ENCODE results near the gene SLC2A4. TPM values are rescaled to one million over a fixed set of nuclear protein-coding genes. Genes with fewer than 3 reads are reported as not detected.

The SLC2A4 gene
- total RNA-seq, 1 donor from 2014 or later, result 1.1 TPM

DNA sequence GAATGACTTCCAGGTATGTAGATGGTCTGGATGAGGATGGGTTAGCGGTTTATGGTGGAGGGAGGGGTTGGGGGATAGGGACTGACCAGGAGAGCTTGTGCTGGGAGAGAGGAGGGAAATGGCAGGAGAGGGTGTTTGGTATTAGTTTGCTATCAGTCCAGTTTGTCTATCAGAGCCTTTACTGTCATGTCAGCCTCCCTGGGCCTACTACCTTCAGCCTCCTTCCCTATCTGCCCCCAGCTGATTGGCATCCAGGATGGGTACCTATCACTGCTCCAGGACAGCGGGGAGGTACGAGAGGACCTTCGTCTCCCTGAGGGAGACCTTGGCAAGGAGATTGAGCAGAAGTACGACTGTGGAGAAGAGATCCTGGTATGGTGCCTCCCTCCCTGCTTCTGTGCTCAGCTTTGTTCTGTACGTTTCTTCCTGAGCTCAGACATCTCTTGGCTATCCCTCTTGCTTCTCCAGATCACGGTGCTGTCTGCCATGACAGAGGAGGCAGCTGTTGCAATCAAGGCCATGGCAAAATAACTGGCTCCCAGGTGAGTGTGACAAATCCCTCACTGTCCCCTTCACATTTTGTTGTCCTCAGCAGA lies 29.7 kb downstream of the SLC2A4 start:
- Histone ChIP-seq H3K27ac (no peak overlapping the region), H3K4me1 (peaks cover 42% of the 10 kb centered on the region), H3K27me3 (ENCODE audit: low read depth) (no peaks in the 10 kb centered on the region), H3K4me3 (no peak overlapping the region), H3K36me3 (peaks cover 53% of the 10 kb centered on the region), H3K9me3 (no peaks in the 10 kb centered on the region)
- TF ChIP-seq, protein P1, sequence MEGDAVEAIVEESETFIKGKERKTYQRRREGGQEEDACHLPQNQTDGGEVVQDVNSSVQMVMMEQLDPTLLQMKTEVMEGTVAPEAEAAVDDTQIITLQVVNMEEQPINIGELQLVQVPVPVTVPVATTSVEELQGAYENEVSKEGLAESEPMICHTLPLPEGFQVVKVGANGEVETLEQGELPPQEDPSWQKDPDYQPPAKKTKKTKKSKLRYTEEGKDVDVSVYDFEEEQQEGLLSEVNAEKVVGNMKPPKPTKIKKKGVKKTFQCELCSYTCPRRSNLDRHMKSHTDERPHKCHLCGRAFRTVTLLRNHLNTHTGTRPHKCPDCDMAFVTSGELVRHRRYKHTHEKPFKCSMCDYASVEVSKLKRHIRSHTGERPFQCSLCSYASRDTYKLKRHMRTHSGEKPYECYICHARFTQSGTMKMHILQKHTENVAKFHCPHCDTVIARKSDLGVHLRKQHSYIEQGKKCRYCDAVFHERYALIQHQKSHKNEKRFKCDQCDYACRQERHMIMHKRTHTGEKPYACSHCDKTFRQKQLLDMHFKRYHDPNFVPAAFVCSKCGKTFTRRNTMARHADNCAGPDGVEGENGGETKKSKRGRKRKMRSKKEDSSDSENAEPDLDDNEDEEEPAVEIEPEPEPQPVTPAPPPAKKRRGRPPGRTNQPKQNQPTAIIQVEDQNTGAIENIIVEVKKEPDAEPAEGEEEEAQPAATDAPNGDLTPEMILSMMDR (IDR thresholded peaks at IDR 0.05), result no peak
- ATAC-seq (no peak), DNase-seq (no peak)
- intact Hi-C loops (cut with DNase I), result no loop called here

DNA sequence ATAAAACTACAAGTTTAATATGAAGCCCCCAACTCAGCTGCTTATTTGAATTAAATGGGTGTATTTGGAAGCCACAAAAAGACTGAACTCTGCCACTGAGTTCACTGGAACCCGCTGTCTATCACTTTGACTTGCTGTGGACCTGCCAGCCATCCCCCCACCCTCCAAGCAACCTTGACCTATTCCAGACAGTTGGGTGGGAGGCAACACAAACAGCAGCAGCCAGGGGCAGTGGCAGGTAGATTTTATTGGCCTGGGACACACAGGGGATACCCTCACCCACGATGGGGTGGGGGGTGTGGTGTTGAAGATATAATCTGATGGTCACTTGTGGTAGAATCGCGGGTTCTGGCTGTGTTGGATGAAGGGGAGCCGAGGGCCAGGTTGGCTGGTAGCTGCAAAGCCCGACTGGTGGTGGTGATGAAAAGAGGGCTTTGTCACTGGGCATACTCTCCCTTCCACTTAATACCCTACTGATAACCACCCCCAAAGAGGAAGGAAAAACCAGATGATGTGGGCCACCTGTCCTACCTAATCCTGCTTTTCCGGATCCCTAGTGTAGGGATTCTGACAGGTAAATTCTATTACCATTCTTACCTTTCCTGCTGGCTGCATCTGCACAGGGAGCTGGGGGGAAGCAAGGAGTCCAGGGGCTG lies 31.0 kb downstream of the SLC2A4 start:
- peaks cover 61% of the 10 kb centered on the region for H3K36me3 ChIP-seq
- TF ChIP-seq, protein P1 (IDR thresholded peaks at IDR 0.05), result no peak
- no peak overlapping the region for H3K27ac ChIP-seq

DNA sequence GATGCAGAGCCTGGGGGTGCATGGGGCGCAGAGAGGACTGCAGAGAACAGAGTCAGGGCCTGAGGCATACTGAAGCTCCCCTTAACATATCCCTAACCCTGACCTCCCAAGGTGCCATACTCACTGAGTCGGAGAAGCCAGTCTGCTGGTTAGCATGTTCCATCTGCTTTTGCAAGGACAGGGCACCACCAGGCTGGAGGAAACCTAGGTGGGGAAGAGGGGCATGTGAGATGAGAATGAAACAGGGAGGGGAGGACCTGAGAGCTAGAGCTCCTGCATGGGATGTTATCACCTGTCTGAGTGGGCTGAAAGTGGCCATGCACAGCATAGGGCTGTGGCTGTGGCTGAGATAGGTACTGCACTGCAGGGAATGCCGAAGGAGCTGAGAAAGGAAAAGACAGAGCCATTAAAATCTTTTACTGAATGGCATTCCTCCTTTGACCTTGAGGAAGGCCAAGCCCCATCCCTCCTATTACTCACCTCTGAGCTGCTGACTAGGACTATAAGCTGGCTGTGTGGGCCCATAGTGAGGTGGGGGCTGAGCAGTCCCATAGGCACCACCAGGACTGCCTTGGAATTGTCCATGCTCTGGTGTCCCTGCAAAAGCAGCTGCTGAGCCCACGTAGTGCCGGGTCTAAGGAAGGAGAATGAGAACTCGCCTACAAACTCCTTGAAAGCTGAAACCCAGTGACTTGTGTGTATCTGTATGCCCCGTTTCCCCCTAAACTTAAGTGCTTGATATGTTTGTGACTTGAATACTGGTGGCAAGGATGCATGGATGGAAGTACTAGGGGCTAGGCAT lies 31.8 kb downstream of the SLC2A4 start:
- Histone ChIP-seq H3K36me3 (peaks cover 69% of the 10 kb centered on the region), H3K27ac (no peak overlapping the region), H3K4me1 (peaks cover 42% of the 10 kb centered on the region), H3K9me3 (no peaks in the 10 kb centered on the region), H3K27me3 (ENCODE audit: low read depth) (no peaks in the 10 kb centered on the region), H3K4me3 (no peak overlapping the region)
- intact Hi-C loops (cut with DNase I), result no loop called here
- DNase-seq (peak; percentile 24), ATAC-seq (no peak)
- TF ChIP-seq, protein P1 (IDR thresholded peaks at IDR 0.05), result no peak

More for the DNA sequence above, 31.0 kb downstream of the SLC2A4 start:
- intact Hi-C loops (cut with DNase I), result no loop called here
- DNase-seq (peak; percentile 32), ATAC-seq (no peak)
- no peaks in the 10 kb centered on the region for H3K9me3 ChIP-seq
- H3K4me3 ChIP-seq, result no peak overlapping the region
- H3K4me1 ChIP-seq, result peaks cover 42% of the 10 kb centered on the region
- no peaks in the 10 kb centered on the region for H3K27me3 ChIP-seq (ENCODE audit: low read depth)

DNA sequence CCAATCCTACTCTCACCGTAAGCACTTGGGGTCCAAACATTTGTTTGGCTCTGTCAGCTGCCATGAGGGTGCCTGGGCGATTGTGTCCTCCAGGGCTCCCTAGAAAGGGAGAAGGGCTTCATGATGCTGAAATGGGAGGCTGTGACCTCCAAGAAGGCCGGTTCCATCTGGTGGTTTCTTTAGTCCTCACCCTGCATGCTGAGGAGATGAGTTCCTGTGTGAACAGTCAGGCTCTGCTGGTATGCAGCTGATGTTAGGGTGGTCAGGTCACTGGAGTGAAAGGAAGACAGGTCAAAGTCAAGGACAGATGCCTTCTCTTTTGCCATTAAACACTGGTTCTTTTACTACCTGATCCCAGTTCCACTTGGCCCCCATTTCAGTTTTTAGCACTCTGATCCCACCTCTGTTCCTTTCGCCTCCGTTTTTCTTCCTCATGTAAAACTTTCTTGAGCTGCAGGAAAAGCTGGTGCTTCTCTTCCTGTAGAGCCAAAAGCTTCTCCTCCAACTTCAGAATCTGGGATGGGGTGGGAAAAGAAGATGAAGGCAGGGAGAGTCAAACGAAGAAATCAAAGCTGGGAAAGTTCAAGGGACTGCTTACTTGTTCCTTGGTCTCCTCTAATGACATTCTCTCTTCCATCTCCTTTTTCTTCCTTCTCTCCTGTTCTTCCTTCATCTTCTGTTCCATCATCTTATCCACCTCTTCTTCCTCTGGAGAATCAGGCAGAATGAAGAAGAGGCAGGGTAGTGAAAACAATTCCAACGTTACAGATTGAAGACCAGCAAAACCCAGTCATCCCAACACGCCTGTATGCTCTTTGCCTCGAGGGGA lies 32.6 kb downstream of the SLC2A4 start:
- no peak for ATAC-seq
- intact Hi-C loops (cut with DNase I), result no loop called here
- Histone ChIP-seq H3K27ac (peak overlapping the region; percentile 97), H3K4me1 (peaks cover 35% of the 10 kb centered on the region), H3K9me3 (no peaks in the 10 kb centered on the region), H3K27me3 (ENCODE audit: low read depth) (no peaks in the 10 kb centered on the region), H3K36me3 (peaks cover 76% of the 10 kb centered on the region), H3K4me3 (peak overlapping the region; percentile 92)
- DNase-seq, result no peak
- TF ChIP-seq, protein P1 (IDR thresholded peaks at IDR 0.05), result no peak
